Memory B cell (primary cell): Measurements from ENCODE around the gene PMVK.

ENCODE experiments used
- ATAC-seq: fragments of 150-1000 bp; cut with Tn5 transposase; 2 replicates; pipeline ENCODE4 v1.10.0; 2021; ENCODE audit warnings: low read depth, mild to moderate bottlenecking, moderate library complexity
- DNase-seq, 2 donors: peaks; one replicate each; pipeline ENCODE4 v3.0.0; 2022; ENCODE audit warnings: low spot score in 2 of 2
- H3K27ac Mint-ChIP-seq: one replicate; pipeline ENCODE4 v1.8.0; 2022; ENCODE audit warnings: mild to moderate bottlenecking, moderate library complexity, mixed read lengths
- H3K27me3 Mint-ChIP-seq: one replicate; pipeline ENCODE4 v1.8.0; 2022; ENCODE audit warnings: mixed read lengths
- H3K36me3 Mint-ChIP-seq: one replicate; pipeline ENCODE4 v1.8.0; 2022; ENCODE audit warnings: mild to moderate bottlenecking, mixed read lengths
- H3K4me1 Mint-ChIP-seq: one replicate; pipeline ENCODE4 v1.8.0; 2022; ENCODE audit warnings: mixed read lengths
- H3K4me3 Mint-ChIP-seq: one replicate; pipeline ENCODE4 v1.8.0; 2022; ENCODE audit warnings: mild to moderate bottlenecking, moderate library complexity, mixed read lengths
- H3K9me3 Mint-ChIP-seq: one replicate; pipeline ENCODE4 v1.8.0; 2022; ENCODE audit warnings: mixed read lengths

Gene PMVK

GRCh38 chr1:154971341-154971998, 35.0 kb upstream of the PMVK start:
- DNase-seq, result no peak
- Mint-ChIP-seq H3K9me3 (no peaks in the 10 kb centered on the region), H3K27me3 (no peaks in the 10 kb centered on the region), H3K27ac (no peak overlapping the region), H3K36me3 (peaks cover 15% of the 10 kb centered on the region), H3K4me1 (peaks cover 26% of the 10 kb centered on the region), H3K4me3 (no peak overlapping the region)
- no peak for ATAC-seq

DNA sequence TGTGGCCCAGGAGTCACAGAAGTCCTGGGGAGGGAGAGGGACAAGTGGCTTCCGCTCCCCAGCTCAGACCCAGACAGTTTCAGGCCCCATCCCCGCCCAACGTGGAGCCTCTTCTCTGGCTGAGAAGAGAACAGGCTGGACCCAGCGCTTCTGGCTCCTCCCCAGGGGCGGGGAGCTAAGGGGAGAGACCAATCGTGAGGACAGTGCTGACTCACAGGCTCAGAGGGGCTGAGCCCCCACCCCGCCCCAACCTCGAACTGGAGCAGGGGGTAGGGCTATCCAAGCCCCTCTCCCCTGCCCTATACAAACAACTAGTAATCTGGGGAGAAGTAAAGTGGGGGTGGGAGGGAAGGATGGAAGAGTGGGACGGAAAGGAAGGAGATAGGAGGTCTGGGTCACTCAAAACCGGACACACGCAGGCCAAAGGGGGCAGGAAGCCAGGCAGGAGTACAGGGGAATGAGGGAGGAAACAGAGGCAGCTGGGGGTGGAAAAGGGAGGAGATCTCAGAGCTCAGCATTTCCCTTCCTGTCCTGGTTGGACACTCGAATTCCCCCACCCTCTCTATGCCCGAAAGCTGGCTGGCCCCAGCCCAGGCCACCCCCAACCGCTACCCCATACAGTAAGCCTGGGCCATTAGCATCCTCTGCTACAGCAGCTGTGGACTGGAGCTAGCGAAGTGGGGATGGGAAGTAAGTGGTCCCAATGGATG, 34.3 kb upstream of the PMVK start, which contains the start of gene SHC1:
SHC1 (minus strand) TSS at position 117 of the 710 bp plus-strand sequence. CDS start 221 bp downstream, outside the sequence.
- Mint-ChIP-seq H3K4me1 (peaks cover 23% of the 10 kb centered on the region), H3K36me3 (peaks cover 15% of the 10 kb centered on the region), H3K9me3 (no peaks in the 10 kb centered on the region), H3K27me3 (no peaks in the 10 kb centered on the region), H3K27ac (peak within 1 kb of the TSS; percentile 67), H3K4me3 (no peak within 1 kb of the TSS)
- ATAC-seq, result no peak
- DNase-seq, result no peak

GRCh38 chr1:154969860-154970452, 33.4 kb upstream of the PMVK start:
- H3K36me3 Mint-ChIP-seq, result peaks cover 19% of the 10 kb centered on the region

GRCh38 chr1:154969246-154969645, 32.7 kb upstream of the PMVK start:
- Mint-ChIP-seq H3K27ac (peak overlapping the region; percentile 67), H3K4me1 (peaks cover 25% of the 10 kb centered on the region), H3K36me3 (peaks cover 19% of the 10 kb centered on the region), H3K9me3 (no peaks in the 10 kb centered on the region), H3K4me3 (no peak overlapping the region), H3K27me3 (no peaks in the 10 kb centered on the region)
- ATAC-seq (no peak), DNase-seq (no peak)

More at GRCh38 chr1:154969860-154970452, 33.4 kb upstream of the PMVK start:
- Mint-ChIP-seq H3K27me3 (no peaks in the 10 kb centered on the region), H3K9me3 (no peaks in the 10 kb centered on the region), H3K27ac (peak overlapping the region; percentile 67), H3K4me1 (peaks cover 25% of the 10 kb centered on the region), H3K4me3 (no peak overlapping the region)
- DNase-seq (no peak), ATAC-seq (no peak)

GRCh38 chr1:154968731-154969130, 32.2 kb upstream of the PMVK start:
- DNase-seq, result no peak
- Mint-ChIP-seq H3K4me1 (peaks cover 28% of the 10 kb centered on the region), H3K9me3 (no peaks in the 10 kb centered on the region), H3K36me3 (peaks cover 22% of the 10 kb centered on the region), H3K4me3 (no peak overlapping the region), H3K27ac (peak overlapping the region; percentile 67), H3K27me3 (no peaks in the 10 kb centered on the region)
- ATAC-seq, result no peak

DNA sequence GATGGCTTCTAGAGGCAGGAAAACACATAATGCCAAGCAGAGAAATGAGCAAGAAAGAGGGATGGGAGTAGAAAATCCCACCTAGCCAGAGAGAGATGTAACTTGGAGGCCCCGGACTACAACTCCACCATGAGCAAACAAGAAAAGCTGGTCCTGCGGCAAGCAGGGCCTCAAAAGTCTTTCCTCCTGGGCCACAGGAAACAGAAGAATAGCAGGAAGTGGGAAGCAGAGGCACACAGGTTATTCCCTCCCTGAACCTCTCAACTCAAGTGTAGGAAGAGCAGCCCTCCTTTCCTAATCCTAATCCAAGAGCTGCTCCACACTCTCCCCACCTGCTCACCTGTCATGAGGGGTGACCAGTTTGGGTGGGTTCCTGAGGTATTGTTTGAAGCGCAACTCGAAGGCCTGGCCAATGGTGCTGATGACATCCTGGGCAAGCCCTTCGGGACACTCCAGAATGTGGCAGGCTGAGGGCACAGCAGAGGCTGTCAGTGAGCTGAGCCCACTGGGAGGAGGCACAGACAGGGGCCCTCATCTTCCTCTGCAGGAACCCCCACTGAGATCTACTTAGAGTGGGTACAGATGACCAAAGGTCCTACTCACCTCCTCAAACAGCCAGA, 30.9 kb upstream of the PMVK start:
- Mint-ChIP-seq H3K27ac (no peak overlapping the region), H3K36me3 (peaks cover 24% of the 10 kb centered on the region), H3K9me3 (no peaks in the 10 kb centered on the region), H3K4me1 (peaks cover 25% of the 10 kb centered on the region), H3K4me3 (no peak overlapping the region), H3K27me3 (no peaks in the 10 kb centered on the region)
- no peak for ATAC-seq
- no peak for DNase-seq

DNA sequence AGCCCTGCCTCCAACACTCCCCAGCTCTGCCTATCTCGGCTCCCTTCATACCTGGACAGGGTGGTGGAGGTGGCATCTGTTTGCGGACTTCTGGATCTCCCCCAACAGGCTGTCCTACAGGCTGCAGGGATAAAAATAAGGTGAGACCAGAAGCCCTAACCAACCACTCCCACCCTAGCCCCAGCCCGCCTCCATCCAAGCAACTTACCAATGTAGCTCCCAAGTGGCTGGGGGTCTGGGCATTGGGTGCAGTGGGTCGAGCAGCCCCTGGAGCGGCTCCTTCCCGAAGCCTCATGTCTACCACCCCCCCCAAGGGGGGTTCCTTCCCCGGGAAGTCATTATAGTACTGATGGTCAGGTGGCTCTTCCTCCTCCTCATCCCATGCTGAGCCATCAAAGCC, 29.6 kb upstream of the PMVK start:
- no peak overlapping the region for H3K27ac Mint-ChIP-seq

GRCh38 chr1:154964359-154964758, 27.8 kb upstream of the PMVK start:
- H3K27ac Mint-ChIP-seq, result no peak overlapping the region
- no peak overlapping the region for H3K4me3 Mint-ChIP-seq
- no peak for DNase-seq
- H3K36me3 Mint-ChIP-seq, result peaks cover 19% of the 10 kb centered on the region
- H3K4me1 Mint-ChIP-seq, result peaks cover 16% of the 10 kb centered on the region
- ATAC-seq, result no peak
- no peaks in the 10 kb centered on the region for H3K9me3 Mint-ChIP-seq
- no peaks in the 10 kb centered on the region for H3K27me3 Mint-ChIP-seq

More for the DNA sequence above, 29.6 kb upstream of the PMVK start:
- ATAC-seq (no peak), DNase-seq (no peak)
- H3K9me3 Mint-ChIP-seq, result no peaks in the 10 kb centered on the region
- H3K4me1 Mint-ChIP-seq, result peaks cover 18% of the 10 kb centered on the region
- H3K27me3 Mint-ChIP-seq, result no peaks in the 10 kb centered on the region
- H3K36me3 Mint-ChIP-seq, result peaks cover 22% of the 10 kb centered on the region
- H3K4me3 Mint-ChIP-seq, result no peak overlapping the region

GRCh38 chr1:154963643-154964042, 27.1 kb upstream of the PMVK start:
- H3K9me3 Mint-ChIP-seq, result no peaks in the 10 kb centered on the region
- DNase-seq (no peak), ATAC-seq (no peak)
- no peak overlapping the region for H3K27ac Mint-ChIP-seq
- H3K4me3 Mint-ChIP-seq, result no peak overlapping the region
- no peaks in the 10 kb centered on the region for H3K27me3 Mint-ChIP-seq
- H3K4me1 Mint-ChIP-seq, result peaks cover 15% of the 10 kb centered on the region
- peaks cover 17% of the 10 kb centered on the region for H3K36me3 Mint-ChIP-seq

DNA sequence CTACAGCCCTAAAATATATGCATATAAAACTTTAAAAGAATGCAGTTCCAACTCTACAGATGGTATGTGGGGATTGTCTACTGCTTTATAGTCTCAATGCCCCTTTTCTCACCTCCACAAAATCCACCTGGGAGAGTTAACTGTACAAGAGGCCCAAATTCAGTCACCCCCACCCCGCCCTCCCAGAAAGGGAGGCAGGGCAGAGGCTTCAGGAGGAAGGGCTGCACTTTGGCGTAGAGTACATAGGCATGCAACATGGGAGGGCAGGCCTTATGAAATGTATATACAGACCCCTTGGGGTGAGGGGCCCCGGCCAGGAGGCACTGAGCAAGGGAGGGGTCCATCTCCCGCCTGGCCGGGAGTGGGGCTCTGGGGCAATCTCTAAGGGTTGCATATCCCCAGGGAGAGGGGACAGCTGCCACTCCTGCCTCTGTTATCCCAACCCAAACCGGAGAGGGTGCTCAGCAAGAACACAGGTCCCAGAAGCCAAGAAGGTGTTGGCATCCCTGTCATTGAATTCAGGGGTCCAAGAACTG, 26.3 kb upstream of the PMVK start:
- H3K36me3 Mint-ChIP-seq, result peaks cover 13% of the 10 kb centered on the region
- ATAC-seq (no peak), DNase-seq (no peak)
- H3K27ac Mint-ChIP-seq, result peak overlapping the region; percentile 81
- no peaks in the 10 kb centered on the region for H3K9me3 Mint-ChIP-seq
- peak overlapping the region; percentile 41 for H3K4me3 Mint-ChIP-seq
- H3K27me3 Mint-ChIP-seq, result no peaks in the 10 kb centered on the region
- H3K4me1 Mint-ChIP-seq, result peaks cover 15% of the 10 kb centered on the region

- H3K4me1 Mint-ChIP-seq, result peaks cover 15% of the 10 kb centered on the region
- ATAC-seq, result peak; percentile 20
Measured at GRCh38 chr1:154962156-154962749, 25.7 kb upstream of the PMVK start.

DNA sequence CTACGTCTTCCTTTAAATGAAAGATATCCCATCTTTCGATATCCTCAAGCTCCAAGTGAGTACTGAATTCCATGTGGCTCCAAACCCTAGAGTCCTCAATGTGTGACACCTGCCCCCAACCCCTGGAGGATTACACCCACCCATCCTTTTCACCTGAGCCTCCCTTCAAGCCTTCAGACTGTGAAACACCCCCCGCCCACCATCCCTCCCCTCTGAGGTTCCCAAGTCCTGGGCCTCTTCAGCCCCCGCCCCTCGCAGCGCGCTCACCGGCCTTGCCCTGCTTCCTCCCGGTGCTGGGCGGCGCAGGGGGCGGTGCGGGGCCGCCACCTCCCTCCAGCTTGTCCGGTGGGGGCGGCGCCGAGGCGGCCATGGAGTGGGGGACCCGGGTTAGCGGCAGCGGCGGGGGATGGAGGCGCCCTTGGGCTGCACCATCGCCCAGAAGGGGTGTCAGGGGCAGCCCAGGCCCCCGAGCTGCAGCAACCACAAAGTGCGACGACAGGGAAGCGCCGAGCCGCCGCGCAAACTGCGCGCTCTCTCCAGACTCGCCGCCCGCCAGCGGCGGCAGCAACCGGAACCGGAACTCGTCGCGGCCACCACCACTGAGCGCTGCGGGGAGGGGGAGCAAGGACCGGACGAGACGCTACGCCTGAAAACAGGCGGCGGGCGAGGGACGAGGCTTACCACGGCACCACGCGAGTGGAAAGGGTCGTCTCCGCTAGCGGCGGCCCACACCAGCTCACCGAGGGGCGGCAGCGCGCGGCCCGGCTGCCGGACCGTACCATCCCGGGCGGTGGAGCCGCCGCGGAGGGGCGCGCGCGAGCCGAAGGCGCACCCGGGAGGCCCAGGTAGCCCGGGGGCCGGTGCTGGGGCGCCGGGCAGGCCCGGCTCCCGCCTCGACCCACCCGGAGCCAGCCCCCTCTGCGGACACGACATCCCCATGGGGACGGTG, 25.0 kb upstream of the PMVK start, which contains the start of gene PYGO2:
PYGO2 (minus strand) TSS at position 576 of the 949 bp plus-strand sequence; CDS start at position 370, 206 bp downstream.
- DNase-seq (peak; percentile 74 to 90), ATAC-seq (peak; percentile 79)
- Mint-ChIP-seq H3K4me3 (peak within 1 kb of the TSS; percentile 87), H3K27ac (peak within 1 kb of the TSS; percentile 81), H3K36me3 (peaks cover 10% of the 10 kb centered on the region), H3K27me3 (no peaks in the 10 kb centered on the region), H3K4me1 (peaks cover 15% of the 10 kb centered on the region), H3K9me3 (no peaks in the 10 kb centered on the region)

More at GRCh38 chr1:154962156-154962749, 25.7 kb upstream of the PMVK start:
- no peaks in the 10 kb centered on the region for H3K27me3 Mint-ChIP-seq
- peak overlapping the region; percentile 81 for H3K27ac Mint-ChIP-seq
- peak overlapping the region; percentile 83 for H3K4me3 Mint-ChIP-seq
- peaks cover 12% of the 10 kb centered on the region for H3K36me3 Mint-ChIP-seq
- no peak for DNase-seq
- no peaks in the 10 kb centered on the region for H3K9me3 Mint-ChIP-seq
